H9 (cell line): ENCODE measurements around the gene PREX1. TPM values are rescaled to one million over a fixed set of nuclear protein-coding genes. Genes with fewer than 3 reads are reported as not detected.

Experiments used
- DNase-seq: peaks from one replicate; pipeline ENCODE4 v3.0.0-alpha.2; 2017
- H2AFZ ChIP-seq: one replicate; pipeline ENCODE4 v1.6.1; 2013; ENCODE audit warnings: mild to moderate bottlenecking, low read length, control low read depth, moderate library complexity
- H2AK5ac ChIP-seq: 2 replicates; pipeline ENCODE4 v1.6.1; 2013; ENCODE audit warnings: low read length, control low read depth, mixed read lengths; ENCODE audit not compliant: insufficient read length
- H2BK120ac ChIP-seq: one replicate; pipeline ENCODE4 v1.6.1; 2013; ENCODE audit warnings: low read depth, mild to moderate bottlenecking, low read length, control low read depth, inconsistent platforms; ENCODE audit not compliant: poor library complexity, severe bottlenecking
- H2BK12ac ChIP-seq: 2 replicates; pipeline ENCODE4 v1.6.1; 2013; ENCODE audit warnings: low read length, control low read depth, mixed read lengths, low read depth; ENCODE audit not compliant: insufficient read length
- H2BK15ac ChIP-seq: 2 replicates; pipeline ENCODE4 v1.6.1; 2013; ENCODE audit warnings: low read depth, low read length, control low read depth
- H2BK20ac ChIP-seq: one replicate; pipeline ENCODE4 v1.6.1; 2013; ENCODE audit warnings: low read depth, mild to moderate bottlenecking, low read length, control low read depth, inconsistent platforms; ENCODE audit not compliant: poor library complexity, severe bottlenecking
- H2BK5ac ChIP-seq: 2 replicates; pipeline ENCODE4 v1.6.1; 2013; ENCODE audit warnings: low read length, control low read depth, mixed read lengths; ENCODE audit not compliant: insufficient read length
- H3K14ac ChIP-seq: 2 replicates; pipeline ENCODE4 v1.6.1; 2013; ENCODE audit warnings: low read length, control low read depth; ENCODE audit not compliant: insufficient read depth
- H3K18ac ChIP-seq: 2 replicates; pipeline ENCODE4 v1.6.1; 2013; ENCODE audit warnings: low read depth, mild to moderate bottlenecking, mixed read lengths, low read length, control low read depth; ENCODE audit not compliant: insufficient read length
- H3K23ac ChIP-seq: 2 replicates; pipeline ENCODE4 v1.6.1; 2013; ENCODE audit warnings: low read length, control low read depth, mixed read lengths, low read depth; ENCODE audit not compliant: insufficient read length
- H3K23me2 ChIP-seq: 2 replicates; pipeline ENCODE4 v1.6.1; 2013; ENCODE audit warnings: low read depth, mild to moderate bottlenecking, mixed read lengths, low read length, control low read depth; ENCODE audit not compliant: insufficient read length, poor library complexity, severe bottlenecking
- H3K27ac ChIP-seq: 2 replicates; pipeline ENCODE4 v1.5.1; 2013; ENCODE audit warnings: low read length, control low read depth, mixed read lengths, low read depth; ENCODE audit not compliant: insufficient read length
- H3K27me3 ChIP-seq: 2 replicates; pipeline ENCODE4 v1.6.1; 2013; ENCODE audit warnings: low read length, control low read depth, inconsistent platforms; ENCODE audit not compliant: insufficient read depth
- H3K4ac ChIP-seq: 2 replicates; pipeline ENCODE4 v1.6.1; 2013; ENCODE audit warnings: low read depth, mild to moderate bottlenecking, control low read depth, inconsistent platforms, low read length, moderate library complexity
- H3K4me1 ChIP-seq: 2 replicates; pipeline ENCODE4 v1.6.1; 2013; ENCODE audit warnings: low read length, control low read depth, inconsistent platforms; ENCODE audit not compliant: insufficient read depth
- H3K4me2 ChIP-seq: 2 replicates; pipeline ENCODE4 v1.6.1; 2013; ENCODE audit warnings: low read length, control low read depth, mixed read lengths; ENCODE audit not compliant: insufficient read length, insufficient read depth
- H3K56ac ChIP-seq: 2 replicates; pipeline ENCODE4 v1.6.1; 2013; ENCODE audit warnings: low read depth, mild to moderate bottlenecking, mixed read lengths, low read length, control low read depth; ENCODE audit not compliant: insufficient read length
- H3K79me1 ChIP-seq: 2 replicates; pipeline ENCODE4 v1.6.1; 2013; ENCODE audit warnings: low read depth, mild to moderate bottlenecking, moderate library complexity, low read length, control low read depth, inconsistent platforms; ENCODE audit not compliant: insufficient read depth, poor library complexity, severe bottlenecking
- H3K79me2 ChIP-seq: 2 replicates; pipeline ENCODE4 v1.6.1; 2013; ENCODE audit warnings: low read length, control low read depth, inconsistent platforms; ENCODE audit not compliant: insufficient read depth
- H3K9ac ChIP-seq: 2 replicates; pipeline ENCODE4 v1.6.1; 2013; ENCODE audit warnings: low read length, control low read depth, mixed read lengths; ENCODE audit not compliant: insufficient read length; ENCODE audit errors: extremely low read depth
- H3K9me3 ChIP-seq: one replicate; pipeline ENCODE4 v1.6.1; 2013; ENCODE audit warnings: low read depth, low read length, inconsistent platforms; ENCODE audit not compliant: control insufficient read depth
- H3T11ph ChIP-seq: one replicate; pipeline ENCODE4 v1.6.1; 2013; ENCODE audit warnings: mild to moderate bottlenecking, low read length, control low read depth, inconsistent platforms
- H4K20me1 ChIP-seq: one replicate; pipeline ENCODE4 v1.6.1; 2013; ENCODE audit not compliant: control insufficient read depth, insufficient read length, insufficient read depth
- H4K5ac ChIP-seq: 2 replicates; pipeline ENCODE4 v1.6.1; 2013; ENCODE audit warnings: low read depth, mild to moderate bottlenecking, mixed read lengths, low read length, control low read depth; ENCODE audit not compliant: insufficient read length
- H4K8ac ChIP-seq: replicated peaks from 2 replicates; pipeline ENCODE4 v1.6.1; 2013; ENCODE audit warnings: low read length, control low read depth, mixed read lengths, low read depth; ENCODE audit not compliant: insufficient read length
- H4K91ac ChIP-seq: 2 replicates; pipeline ENCODE4 v1.6.1; 2013; ENCODE audit warnings: low read depth, mild to moderate bottlenecking, moderate library complexity, mixed read lengths, low read length, control low read depth; ENCODE audit not compliant: insufficient read length
- H3K27ac Mint-ChIP-seq, 3 experiments: 2 replicates in 2 of 3; 3 replicates in 1 of 3; pipeline ENCODE4 v1.8.0; 2020 to 2021; ENCODE audit warnings: mixed read lengths in 3 of 3, mild to moderate bottlenecking in 1 of 3, moderate library complexity in 1 of 3
- H3K27me3 Mint-ChIP-seq: 2 replicates; pipeline ENCODE4 v1.8.0; 2021; ENCODE audit warnings: low read depth, mild to moderate bottlenecking, moderate library complexity, mixed read lengths
- H3K36me3 Mint-ChIP-seq, 3 experiments: 2 replicates in 2 of 3; 3 replicates in 1 of 3; pipeline ENCODE4 v1.8.0; 2020 to 2021; ENCODE audit warnings: low read depth in 3 of 3, mixed read lengths in 3 of 3; ENCODE audit not compliant: insufficient read depth in 1 of 3
- H3K4me1 Mint-ChIP-seq, 2 experiments: 2 replicates each; pipeline ENCODE4 v1.8.0; 2020; ENCODE audit warnings: mixed read lengths in 2 of 2
- H3K4me3 Mint-ChIP-seq, 2 experiments: 2 replicates in 1 of 2; 3 replicates in 1 of 2; pipeline ENCODE4 v1.8.0; 2020 to 2021; ENCODE audit warnings: mild to moderate bottlenecking in 2 of 2, mixed read lengths in 2 of 2, moderate library complexity in 1 of 2
- H3K9me3 Mint-ChIP-seq, 2 experiments: 2 replicates in 1 of 2; 3 replicates in 1 of 2; pipeline ENCODE4 v1.8.0; 2020; ENCODE audit warnings: mild to moderate bottlenecking in 2 of 2, mixed read lengths in 2 of 2, moderate library complexity in 1 of 2
- WGBS: extraction: QIAGEN DNeasy Blood & Tissue Kit; methylation state at CpG from one replicate; pipeline ENCODE4 v1.1.7; 2013; ENCODE audit warnings: missing lambda C conversion rate, low lambda C conversion rate, mixed read lengths; ENCODE audit not compliant: insufficient read length; ENCODE audit errors: extremely low coverage; 5-methylcytosine and 5-hydroxymethylcytosine counted together
- total RNA-seq: library from RNA; stranded (reverse); gene quantifications from 2 replicates; pipeline ENCODE4 v1.2.1, GENCODE V29; 2021
- TF ChIP-seq, protein P1 (sequence below): fragments of 200-600 bp; sonication (generic); conservative IDR thresholded peaks from 3 replicates; pipeline ENCODE4 v1.8.0; 2021; ENCODE audit warnings: antibody characterized with exemption, mild to moderate bottlenecking

The PREX1 gene
- total RNA-seq, 1 experiment from 2014 or later: 6.6 TPM

DNA sequence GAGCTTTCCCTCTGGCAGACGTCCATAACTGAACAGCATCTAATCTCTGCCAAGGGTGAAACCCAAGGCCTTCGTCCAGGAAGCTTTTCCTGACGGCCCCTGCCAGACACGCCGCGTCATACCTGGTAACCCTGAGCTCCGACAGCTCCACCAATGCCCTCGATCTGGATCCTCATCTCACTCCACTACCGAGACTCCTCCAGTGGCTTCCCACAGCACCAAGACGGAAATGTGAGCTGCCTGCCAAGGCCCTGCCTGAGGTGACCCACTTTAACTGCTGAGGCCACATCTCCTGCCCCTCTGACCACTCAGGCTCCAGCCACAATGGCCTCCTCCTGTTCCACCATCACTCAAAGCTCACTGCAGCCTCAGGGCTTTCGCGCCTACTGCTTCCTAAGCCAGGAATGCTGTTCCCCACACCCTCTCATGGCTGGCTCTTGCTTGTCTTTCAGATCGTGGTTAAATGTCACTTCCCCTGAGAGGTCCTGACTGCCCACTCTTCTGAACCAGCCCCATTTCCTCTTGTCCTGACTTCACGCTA lies 143.2 kb downstream of the PREX1 start:
- Histone ChIP-seq H4K5ac (no peak overlapping the region), H2BK20ac (no peak overlapping the region), H3K9me3 (no peaks in the 10 kb centered on the region), H4K20me1 (no peaks in the 10 kb centered on the region), H4K8ac (no peak overlapping the region), H2AFZ (no peak overlapping the region), H3K79me2 (no peaks in the 10 kb centered on the region), H2BK15ac (no peak overlapping the region), H3K27ac (no peak overlapping the region), H2BK5ac (no peak overlapping the region), H2AK5ac (no peak overlapping the region), H4K91ac (no peak overlapping the region), H2BK120ac (no peak overlapping the region), H3K27me3 (no peaks in the 10 kb centered on the region), H3K56ac (no peak overlapping the region), H3K79me1 (no peaks in the 10 kb centered on the region), H3K23ac (no peak overlapping the region), H3K4me2 (no peak overlapping the region), H3K23me2 (no peaks in the 10 kb centered on the region), H3K14ac (no peak overlapping the region), H3K18ac (no peak overlapping the region), H3T11ph (no peak overlapping the region), H2BK12ac (no peak overlapping the region), H3K4ac (no peak overlapping the region), H3K4me1 (peaks cover 7% of the 10 kb centered on the region; the same call in 1 of the 2 replicates), H3K9ac (no peak overlapping the region)
- WGBS: no CpG with 5 or more reads among the region's 14 CpGs
- Mint-ChIP-seq H3K9me3 (no peaks in the 10 kb centered on the region), H3K27ac (peak overlapping the region in 2 of 3 experiments; percentile 33 to 72; a peak in 6 of 7 replicates), H3K36me3 (peaks cover 0 to 5% (median 2%) of the 10 kb centered on the region in 3 experiments; a peak in 2 of 7 replicates), H3K4me3 (no peak overlapping the region), H3K4me1 (peaks cover 16 to 29% of the 10 kb centered on the region in 2 experiments), H3K27me3 (peaks cover 2% of the 10 kb centered on the region; the same call in 1 of the 2 replicates)
- TF ChIP-seq, protein P1, sequence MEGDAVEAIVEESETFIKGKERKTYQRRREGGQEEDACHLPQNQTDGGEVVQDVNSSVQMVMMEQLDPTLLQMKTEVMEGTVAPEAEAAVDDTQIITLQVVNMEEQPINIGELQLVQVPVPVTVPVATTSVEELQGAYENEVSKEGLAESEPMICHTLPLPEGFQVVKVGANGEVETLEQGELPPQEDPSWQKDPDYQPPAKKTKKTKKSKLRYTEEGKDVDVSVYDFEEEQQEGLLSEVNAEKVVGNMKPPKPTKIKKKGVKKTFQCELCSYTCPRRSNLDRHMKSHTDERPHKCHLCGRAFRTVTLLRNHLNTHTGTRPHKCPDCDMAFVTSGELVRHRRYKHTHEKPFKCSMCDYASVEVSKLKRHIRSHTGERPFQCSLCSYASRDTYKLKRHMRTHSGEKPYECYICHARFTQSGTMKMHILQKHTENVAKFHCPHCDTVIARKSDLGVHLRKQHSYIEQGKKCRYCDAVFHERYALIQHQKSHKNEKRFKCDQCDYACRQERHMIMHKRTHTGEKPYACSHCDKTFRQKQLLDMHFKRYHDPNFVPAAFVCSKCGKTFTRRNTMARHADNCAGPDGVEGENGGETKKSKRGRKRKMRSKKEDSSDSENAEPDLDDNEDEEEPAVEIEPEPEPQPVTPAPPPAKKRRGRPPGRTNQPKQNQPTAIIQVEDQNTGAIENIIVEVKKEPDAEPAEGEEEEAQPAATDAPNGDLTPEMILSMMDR: no peak
- DNase-seq: no peak
